HG02759 (cell line): ENCODE results near the gene DPF1.

Experiments used
- ATAC-seq: cut with Tn5 transposase; IDR thresholded peaks from one replicate; pipeline ENCODE4 v1.9.1; 2021; ENCODE audit warnings: mild to moderate bottlenecking, moderate library complexity; ENCODE audit not compliant: unreplicated experiment

The DPF1 gene

DNA sequence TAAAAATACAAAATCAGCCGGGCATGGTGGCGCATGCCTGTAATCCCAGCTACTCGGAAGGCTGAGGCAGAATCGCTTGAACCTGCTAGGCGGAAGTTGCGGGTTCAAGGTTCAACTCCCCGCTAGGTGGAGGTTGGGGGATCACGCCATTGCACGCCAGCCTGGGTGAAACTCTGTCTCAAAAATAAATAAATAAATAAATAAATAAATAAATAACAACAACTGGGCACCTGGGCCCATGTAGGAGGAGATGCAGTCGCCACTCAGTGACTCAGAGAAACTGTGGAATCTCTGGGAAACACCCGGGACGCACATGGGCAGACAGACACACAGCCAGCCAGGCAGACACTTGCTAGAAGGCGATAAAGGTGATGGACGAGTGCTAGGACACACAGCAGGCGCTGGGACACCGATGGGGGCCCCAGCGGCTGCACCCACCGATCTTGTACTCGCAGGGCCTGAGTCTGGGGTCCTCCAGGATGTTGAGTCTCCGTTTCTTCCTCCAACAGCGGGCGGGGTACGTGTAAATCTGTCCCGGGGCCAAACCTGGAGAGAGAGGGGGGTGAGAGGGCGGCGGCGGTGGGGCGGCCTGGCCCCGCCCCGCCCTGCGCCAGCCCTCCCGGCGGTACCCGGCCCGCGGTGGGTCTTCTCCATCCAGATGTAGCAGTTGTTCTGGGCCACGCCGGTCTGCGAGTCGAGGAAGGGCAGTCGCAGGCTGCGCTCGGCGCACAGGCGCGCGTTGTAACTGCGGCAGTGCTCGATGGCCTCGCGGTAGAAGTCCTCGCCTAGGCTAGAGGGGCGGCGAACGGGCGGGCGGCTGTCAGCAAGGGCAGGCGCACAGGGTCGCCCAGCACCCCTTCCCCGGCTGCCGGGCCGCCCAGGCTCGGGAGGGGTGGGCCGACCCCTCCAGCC lies 1.8 kb downstream of the DPF1 start:
- no peak for ATAC-seq

DNA sequence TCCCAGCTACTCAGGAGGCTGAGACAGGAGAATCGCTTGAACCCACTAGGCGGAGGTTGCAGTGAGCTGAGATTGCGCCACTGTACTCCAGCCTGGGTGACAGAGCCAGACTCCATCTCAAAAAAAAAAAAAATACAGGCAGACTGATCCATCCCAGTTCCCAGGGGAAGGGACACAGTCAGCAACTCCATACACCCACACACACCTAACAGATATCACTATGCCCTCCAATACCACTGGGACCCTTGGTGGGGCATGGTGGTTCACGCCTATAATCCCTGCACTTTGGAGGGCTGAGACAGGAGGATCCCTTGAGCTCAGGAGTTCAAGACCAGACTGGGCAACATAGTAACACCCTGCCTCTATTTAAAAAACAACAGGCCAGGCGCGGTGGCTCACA lies 2.6 kb downstream of the DPF1 start:
- no peak for ATAC-seq

DNA sequence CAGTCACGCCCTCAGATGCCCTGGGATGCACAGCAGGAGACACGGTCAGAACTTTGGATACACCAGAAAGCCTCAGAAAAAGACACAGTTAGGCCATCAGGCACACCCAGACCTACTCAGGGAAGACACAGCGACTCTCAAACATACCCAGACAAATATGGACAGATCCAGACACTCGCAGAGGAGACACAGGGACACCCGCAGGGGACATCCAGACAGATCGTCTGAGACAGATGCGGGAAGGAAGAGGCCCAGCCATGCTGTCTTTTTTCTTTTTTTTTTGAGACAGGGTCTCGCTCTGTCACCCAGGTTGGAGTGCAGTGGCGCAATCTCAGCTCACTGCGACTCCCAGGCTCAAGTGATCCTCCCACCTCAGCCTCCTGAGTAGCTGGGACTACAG lies 4.8 kb downstream of the DPF1 start:
- ATAC-seq: no peak

DNA sequence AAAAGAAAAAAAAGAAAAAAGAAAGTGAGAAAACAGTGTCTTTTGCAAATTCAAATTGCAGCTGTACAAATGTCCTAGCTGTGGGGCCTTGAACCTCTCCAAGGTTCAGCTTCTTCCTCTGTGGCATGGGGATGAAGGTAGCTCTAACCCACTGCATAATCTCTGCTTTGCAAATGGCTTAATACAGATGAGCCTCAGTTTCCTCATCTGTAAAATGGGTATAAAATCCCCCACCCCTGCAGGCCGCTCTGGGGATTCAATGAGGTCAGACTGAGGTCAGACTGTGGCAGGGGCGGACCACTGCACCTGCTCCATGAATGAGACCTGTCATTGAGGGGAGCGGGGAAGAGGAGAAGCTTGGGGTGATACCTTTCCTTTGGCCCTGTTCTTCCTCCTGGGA lies 5.8 kb downstream of the DPF1 start:
- ATAC-seq: no peak

DNA sequence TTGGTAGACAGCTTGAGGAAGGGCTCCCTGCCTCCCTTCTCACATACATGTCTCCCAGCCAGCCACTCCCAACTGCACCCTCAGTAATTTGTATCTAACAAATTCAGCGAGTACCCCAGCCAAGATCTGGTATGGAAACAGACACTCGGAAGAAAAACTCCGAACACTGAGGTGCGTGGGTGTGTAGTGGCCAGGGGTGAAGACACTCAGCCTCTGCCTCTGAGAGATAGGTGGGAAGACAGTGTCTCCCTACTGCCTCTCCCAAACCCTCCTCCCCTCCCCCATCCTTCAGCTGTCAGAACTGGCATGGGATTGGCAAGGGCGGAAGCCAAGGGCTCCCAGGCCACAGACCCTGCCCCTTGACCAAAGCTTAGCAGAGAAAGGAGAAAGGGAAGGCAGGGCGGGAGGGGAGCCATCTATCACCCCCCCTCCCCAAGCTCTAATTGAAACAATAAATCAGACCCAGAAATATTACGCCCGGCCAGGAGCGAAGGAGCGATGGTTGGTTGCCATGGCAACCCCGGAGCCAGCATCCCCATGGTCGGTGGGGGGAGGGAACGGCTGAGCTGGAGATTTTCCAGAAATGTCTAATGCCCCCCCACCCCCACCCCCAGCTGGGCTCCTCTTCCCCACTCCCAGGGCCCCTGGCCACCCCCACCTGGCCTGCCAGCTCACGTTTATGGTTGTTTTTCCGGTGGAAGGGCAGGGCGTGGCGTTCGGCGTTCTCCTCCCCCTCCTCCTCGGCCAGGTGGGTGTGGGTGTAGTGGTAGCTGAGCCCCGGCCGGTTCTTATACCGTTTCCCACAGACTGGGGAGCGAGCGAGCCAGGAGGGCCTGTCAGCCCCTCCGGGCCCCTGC lies 7.0 kb downstream of the DPF1 start:
- no peak for ATAC-seq

DNA sequence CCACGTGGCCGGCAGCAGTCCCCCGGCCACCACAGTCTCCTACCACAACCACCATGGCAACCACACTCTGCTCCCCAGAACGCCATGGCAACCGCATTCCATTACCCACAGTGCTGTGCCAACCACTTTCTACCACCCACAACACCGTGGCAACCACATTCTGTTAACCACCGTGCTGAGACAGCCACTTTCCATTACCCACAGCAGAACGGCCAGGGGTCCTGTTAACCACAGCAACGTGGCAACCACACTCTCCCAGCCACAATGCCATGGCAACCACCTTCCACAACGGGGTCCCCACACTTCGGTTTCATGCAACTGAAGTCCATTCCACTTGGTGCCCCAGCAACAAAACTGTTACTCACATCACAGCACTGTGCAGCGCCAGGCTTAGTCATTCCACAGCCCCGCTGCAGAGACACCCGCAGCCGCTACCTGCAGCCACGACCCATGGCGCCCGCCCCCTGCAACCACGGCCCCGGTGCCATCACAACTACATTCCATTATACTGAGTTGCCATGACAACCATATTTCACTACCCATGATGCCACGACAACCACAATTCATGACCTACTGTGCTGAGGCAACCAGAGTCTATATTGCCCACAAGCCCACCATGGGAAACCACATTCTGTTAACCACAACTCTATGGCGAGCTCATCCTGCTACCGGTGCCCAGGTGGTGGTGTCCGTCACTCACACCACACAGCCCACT lies 10.0 kb downstream of the DPF1 start:
- ATAC-seq: no peak

DNA sequence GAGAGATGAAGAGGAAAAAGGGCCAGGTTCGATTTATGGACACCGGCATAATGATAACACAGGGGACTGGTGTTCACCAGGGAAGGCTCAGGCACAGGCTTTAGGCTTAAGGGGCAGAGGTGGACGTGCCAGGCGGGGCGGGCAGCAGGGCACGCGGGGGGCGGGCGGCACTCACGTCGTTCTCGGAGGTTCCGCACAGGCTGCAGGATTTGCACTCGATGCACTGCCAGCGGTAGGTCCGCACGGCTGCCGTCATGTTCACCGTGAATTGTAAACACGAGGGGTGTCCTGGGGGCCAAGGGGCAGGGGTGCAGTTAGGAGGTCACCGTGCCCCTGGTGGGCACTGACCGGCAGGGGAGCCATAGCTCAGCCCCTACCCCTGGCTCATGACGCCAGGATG lies 10.6 kb downstream of the DPF1 start:
- ATAC-seq: no peak

DNA sequence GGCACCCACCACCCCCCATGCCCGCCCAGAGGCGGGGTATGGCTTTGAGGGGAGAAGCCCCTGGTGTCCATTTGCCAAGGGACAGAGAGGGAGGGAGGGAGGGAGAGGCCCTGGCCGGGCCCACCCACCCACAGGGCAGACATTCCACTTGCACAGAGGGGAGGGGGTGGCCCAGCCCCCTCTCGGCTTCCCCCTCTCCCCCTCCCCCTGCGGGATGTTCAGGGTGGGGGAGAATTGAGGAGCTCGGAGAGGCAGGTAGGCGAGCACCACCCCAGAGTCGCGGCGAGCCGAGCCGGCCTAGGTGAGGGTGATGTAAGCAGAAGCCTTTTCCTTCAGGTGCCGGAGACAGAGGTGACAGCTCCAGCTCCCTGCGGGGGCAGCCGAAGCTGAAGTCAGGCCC lies 12.3 kb downstream of the DPF1 start:
- ATAC-seq: no peak

DNA sequence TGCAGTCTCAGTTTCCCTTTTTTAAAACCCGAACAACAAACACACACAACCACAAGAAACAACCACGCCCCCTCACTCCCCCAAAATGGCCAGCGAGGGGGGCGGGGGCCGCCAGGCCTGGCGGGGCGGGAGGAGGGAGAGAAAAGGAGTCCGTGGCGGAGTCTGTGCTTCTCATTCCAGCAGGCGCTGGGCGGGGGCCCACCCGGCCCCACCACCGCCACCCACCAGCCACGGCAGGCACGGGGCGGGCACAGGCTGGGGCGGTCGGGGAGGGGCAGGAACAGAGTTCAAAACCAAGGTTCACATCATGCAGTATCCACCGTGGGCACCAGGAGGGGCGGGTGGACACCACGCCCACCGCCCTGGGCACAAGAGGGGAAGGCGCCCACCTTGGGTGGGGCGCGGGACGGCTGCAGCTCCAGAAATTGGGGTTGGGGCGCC lies 12.9 kb downstream of the DPF1 start:
- no peak for ATAC-seq

DNA sequence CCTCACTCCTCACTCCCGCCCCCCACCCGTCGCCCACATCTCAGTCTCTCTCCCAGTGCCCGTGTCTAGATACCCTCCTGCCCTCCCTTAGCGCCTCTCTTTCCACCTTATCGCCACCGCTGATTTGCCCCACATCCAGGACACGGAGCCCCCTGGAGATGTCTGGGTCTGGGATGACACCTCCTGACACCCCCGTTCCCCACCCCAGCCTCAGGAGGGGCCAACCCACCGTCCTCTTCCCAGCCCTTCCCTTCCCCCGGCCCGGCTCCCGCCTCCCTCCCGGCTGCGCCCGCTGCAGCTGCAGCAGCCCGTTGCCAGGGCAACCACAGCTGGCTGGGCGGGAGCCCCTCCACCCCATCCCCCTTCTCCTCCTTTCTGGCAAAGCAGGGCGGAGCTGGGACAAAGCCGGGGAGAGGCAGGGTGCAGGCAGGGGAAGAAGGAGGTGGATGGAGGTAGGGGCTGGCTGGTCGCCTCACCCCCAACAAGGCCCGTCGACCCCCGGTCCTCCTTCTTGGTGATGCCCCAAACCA lies 13.5 kb downstream of the DPF1 start:
- no peak for ATAC-seq

DNA sequence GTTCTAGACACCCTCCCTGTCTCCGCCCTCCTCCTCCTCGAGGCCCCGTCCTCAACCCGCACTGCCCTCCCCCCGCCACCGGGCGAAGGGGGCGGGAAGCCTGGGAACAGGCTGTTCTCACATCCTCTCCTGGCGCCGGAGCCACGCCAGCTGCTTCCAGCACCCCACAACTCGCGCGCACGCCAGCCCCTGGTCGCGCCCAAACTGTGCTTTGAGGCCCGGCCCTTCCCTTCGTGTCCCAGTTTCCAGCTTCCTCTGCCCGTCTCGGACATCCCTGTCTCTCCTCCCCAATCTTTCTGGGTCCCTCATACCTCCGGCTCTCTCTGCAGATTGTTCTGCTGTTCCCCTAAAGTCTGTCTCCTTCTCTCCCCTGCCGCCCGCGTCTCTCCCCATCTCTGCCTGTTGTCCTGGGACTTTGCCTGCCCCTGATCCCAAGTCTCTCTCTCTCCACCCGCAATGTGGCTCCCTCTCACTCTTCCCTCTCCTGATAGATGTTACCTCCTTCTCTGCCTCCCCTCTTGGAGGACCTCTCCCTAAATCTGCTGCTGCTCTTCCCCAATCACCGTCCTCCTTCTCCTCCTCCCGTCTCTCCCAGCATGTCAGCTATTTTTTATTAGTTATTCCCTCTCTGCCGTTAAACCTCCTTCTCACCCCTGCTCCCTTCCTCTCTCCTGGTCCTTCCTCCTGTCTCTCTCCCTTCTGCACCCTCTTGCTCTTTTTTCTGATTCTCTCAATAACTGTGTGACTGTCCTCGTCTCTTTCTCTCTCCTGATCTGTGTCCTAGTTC lies 14.2 kb downstream of the DPF1 start:
- ATAC-seq: no peak

DNA sequence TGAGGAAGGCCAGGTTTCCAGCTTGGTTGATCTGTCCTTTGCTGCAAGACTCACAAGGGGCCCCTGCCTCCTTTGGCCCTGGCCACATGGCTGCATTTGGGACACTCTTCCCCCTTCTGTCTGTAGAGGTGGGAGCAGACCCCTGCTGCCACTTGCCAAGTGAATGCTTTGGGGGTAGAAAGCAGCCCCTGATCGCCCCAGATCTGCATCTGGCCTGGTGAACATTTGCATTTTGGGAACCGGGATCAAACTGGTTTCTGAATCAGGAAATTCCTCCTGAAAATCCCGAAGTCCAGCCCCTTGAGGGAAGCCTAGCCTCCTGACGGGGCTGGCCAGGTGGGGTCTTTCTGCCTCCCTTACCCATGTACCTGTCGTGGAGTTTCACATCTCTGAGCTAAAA lies 14.9 kb downstream of the DPF1 start:
- no peak for ATAC-seq

DNA sequence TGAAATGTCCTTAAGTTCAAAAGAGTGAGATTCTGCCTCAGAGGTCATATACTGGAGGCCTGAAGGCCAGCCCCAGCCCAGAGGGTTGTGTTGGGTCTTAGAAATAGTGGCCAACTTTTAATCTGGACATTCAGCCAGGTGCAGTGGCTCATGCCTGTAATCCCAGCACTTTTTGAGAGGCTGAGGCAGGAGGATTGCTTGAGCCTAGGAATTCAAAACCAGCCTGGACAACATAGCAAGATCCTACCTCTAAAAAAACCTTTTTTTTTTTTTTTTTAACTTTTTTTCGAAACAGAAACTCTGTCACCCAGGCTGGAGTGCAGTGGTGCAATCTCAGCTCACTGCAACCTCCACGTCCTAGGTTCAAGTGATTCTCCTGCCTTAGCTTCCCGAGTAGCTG lies 15.5 kb downstream of the DPF1 start:
- no peak for ATAC-seq

DNA sequence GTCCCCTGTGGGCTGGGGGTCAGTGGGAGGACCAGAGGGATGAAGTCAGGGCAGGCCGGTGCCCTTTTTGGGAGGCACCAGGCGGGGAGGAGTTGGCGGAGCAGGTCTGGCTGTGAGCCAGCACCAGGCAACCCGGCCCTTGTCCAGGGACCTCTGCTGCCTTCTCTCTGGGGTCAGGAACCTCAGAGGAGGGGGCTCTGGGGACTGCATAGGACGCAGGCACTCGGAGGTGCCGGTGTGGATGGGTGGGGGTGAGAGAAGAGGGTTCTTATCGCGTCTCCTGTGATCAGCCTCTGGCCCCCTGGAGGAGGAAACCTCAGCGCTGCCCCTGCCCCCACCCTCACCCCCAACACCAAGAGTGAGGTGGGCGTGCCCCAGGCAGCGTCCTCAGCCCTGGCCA lies 16.5 kb downstream of the DPF1 start:
- no peak for ATAC-seq

DNA sequence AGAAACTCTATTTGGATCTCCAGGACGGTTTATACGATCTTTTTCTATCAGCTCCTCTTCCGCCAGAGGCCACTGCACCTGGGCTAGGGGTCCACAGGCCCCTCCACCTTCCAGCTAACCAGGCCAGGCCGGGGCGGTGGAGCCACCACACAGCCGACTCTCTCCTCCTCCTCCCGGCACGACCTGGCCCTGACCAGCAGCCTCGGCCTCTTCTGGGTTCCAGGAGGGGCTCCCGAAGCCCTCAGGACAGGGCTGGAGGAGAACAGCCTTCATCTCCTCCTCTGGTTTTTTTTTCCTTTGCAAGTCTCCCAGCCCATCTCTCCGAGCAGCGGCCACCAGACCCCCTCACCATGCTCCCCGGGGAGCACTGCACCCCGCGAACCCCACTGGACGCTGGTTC lies 17.1 kb downstream of the DPF1 start:
- no peak for ATAC-seq

DNA sequence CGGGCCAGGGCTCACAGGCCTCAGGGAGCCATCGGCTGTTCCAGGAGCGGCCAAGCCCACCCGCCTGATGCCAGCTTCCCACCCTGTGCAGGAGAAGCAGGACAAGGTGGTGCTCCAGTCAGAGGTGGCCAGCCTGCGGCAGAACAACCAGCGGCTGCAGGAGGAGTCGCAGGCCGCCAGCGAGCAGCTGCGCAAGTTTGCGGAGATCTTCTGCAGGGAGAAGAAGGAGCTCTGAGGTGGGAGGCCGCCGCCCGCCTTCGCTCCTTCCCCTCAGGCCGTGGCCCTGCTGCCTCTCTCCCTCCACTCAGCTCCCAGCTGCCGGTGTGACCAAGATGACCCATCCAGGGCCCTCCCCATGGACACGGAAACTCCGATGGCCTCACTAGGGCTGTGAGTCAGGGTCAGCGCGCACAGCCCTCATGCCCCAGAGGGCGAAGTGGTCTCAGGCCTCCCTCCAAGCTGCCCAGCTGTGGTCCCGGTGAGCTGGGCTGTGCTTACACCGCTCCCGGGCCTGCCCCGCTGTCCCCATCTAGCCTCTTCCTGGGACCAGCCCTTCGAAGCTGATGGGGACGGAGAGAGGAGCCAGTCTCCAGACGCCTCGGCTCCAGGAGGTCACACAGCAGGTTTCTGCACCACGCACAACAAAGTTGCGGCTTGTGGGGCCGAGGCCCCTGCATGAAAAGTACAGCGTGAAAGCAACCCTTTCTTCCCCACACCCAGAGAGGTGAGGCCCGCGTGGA lies 17.8 kb downstream of the DPF1 start:
- ATAC-seq: no peak

DNA sequence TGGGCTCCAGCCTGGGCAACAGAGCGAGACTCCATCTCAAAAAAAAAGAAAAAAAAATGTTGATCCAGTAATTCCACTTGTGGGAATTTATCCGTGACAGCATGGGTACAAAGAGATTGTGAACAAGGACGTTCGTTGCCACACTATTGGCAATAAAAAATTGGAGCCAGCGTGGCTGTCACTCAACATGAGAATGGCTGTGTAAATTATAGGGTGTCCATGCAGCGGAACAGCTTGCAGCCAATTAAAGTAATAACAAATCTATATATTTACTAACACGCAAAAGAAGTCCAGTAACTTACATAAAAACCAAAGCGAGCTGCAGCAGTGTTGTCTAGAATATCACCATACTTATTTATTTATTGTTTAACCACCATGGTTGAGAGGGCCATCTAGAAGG lies 19.3 kb downstream of the DPF1 start:
- ATAC-seq: no peak

DNA sequence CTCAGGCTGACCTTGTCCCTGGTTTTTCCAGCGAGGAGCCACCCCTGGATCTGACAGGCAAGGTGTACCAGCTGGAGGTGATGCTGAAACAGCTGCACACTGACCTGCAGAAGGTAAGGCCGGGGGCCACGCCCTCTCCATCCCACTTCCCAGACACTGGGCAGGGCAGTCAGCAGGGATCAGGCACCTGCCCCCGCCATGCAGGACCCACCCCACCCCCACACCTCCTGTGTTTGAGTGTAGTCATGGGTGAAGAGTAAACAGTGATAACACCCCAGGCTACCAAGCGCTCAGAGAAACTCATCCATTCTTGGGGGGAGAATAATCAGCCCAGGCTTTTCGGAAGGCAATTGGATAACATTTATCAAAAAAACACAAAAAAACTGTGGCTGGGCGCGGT lies 19.9 kb downstream of the DPF1 start:
- ATAC-seq: no peak

DNA sequence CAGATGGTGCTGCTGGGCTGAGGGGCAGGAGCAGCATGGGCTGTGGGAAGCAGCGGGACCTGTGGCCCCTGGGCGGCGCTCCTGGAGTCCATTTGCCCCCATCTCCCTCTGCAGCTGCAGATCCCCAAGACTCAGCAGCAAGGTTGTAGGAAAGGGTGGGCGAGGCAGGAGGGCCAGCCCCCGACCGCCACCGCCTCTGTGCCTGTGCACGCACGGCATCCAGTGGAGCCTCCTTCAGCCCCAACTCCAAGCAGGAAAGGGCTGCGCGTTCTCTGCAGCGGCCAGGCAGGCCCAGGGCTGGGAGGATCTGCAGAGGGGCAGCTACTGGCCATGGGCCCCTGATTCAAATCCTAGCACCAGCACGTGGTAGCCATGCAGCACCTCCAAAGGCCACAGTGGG lies 20.8 kb downstream of the DPF1 start:
- ATAC-seq: no peak

DNA sequence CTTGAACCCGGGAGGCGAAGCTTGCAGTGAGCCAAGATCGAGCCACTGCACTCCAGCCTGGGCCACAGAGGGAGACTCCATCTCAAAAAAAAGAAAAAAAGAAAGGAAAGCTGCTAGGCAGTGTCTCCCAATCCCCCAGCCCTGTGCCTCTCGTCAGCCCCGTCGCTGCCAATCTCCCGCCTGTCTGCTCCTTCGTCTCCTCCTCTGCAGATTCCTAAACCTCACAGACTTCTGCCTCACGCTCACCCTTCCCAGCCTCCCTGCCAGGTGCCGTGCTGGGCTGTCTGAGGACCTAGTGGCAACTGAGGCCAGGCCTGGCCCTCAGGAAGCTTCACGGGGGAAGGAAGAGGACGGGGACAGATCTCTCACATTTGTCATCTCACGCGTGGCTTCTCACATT lies 21.5 kb downstream of the DPF1 start:
- ATAC-seq: no peak
